Lung (tissue), 12 donors: Measurements from ENCODE around the gene RPL11. TPM values are rescaled to one million over a fixed set of nuclear protein-coding genes. Genes with fewer than 3 reads are reported as not detected.

Experiments
- ATAC-seq: fragments of 200-7000 bp; cut with Tn5 transposase; one replicate; pipeline ENCODE4 v1.9.1; 2020; ENCODE audit warnings: moderate number of reproducible peaks; ENCODE audit not compliant: insufficient read depth, low FRiP score
- DNase-seq, 3 donors: peaks; one replicate each; pipeline ENCODE4 v3.0.0-alpha.2; 2013 to 2017
- H3K27ac ChIP-seq, 2 donors: one replicate each; pipeline ENCODE4 v1.5.1; 2013; ENCODE audit warnings: mild to moderate bottlenecking in 2 of 2, moderate library complexity in 2 of 2, control low read depth in 1 of 2, inconsistent platforms in 1 of 2, low read depth in 1 of 2, low read length in 1 of 2
- H3K27me3 ChIP-seq, 3 donors: one replicate each; pipeline ENCODE4 v1.5.1; 2013; ENCODE audit warnings: low read length in 2 of 3; ENCODE audit not compliant: control insufficient read depth in 3 of 3, insufficient read depth in 3 of 3
- H3K36me3 ChIP-seq, 4 donors: one replicate each; pipeline ENCODE4 v1.5.1; 2013; ENCODE audit warnings: low read length in 4 of 4, mild to moderate bottlenecking in 1 of 4, moderate library complexity in 1 of 4; ENCODE audit not compliant: control insufficient read depth in 4 of 4, insufficient read depth in 4 of 4
- H3K4me1 ChIP-seq, 5 donors: one replicate each; pipeline ENCODE4 v1.5.1; 2013; ENCODE audit warnings: low read length in 5 of 5, mild to moderate bottlenecking in 2 of 5, moderate library complexity in 1 of 5; ENCODE audit not compliant: control insufficient read depth in 5 of 5, insufficient read depth in 5 of 5
- H3K4me3 ChIP-seq: one replicate; pipeline ENCODE4 v1.5.1; 2013; ENCODE audit warnings: mild to moderate bottlenecking, control low read depth, moderate library complexity
- H3K9ac ChIP-seq, 2 donors: one replicate each; pipeline ENCODE4 v1.5.1; 2013; ENCODE audit warnings: low read length in 2 of 2, control low read depth in 1 of 2; ENCODE audit not compliant: insufficient read depth in 1 of 2
- H3K9me3 ChIP-seq, 4 donors: one replicate each; pipeline ENCODE4 v1.5.1; 2013; ENCODE audit warnings: low read length in 3 of 4, mild to moderate bottlenecking in 1 of 4, moderate library complexity in 1 of 4; ENCODE audit not compliant: control insufficient read depth in 4 of 4, insufficient read depth in 3 of 4
- CTCF ChIP-seq: IDR thresholded peaks from 2 replicates; pipeline ENCODE4 v1.5.1; 2012; ENCODE audit warnings: mild to moderate bottlenecking; ENCODE audit errors: control extremely low read depth, extremely low read depth
- WGBS, 2 donors: extraction: QIAGEN DNeasy Blood & Tissue Kit; methylation state at CpG; one replicate each; pipeline ENCODE4 v1.1.7; 2013; 5-methylcytosine and 5-hydroxymethylcytosine counted together
- polyA plus RNA-seq, 2 donors: library from polyadenylated mRNA; stranded (reverse); fragments of 200-250 nt; gene quantifications; one replicate each; pipeline ENCODE4 v1.2.1, GENCODE V29; 2013
- total RNA-seq, 2 donors: library from RNA; depleted of rRNA in 1 of 2; stranded (reverse); fragments of >200 nt in 1 of 2; gene quantifications; one replicate each; pipeline ENCODE4 v1.2.1, GENCODE V29; 2014 to 2021
- donor health status: control.
- donor health status: control.
- donor health status: Bipolar disorder and iron deficiency.
- donor health status: healthy.
- donor health status: DM: yes; HTN: yes; CAD: no.

Gene RPL11
- total and polyA plus RNA-seq, 4 donors = 775 to 3,087 (median 1,442) TPM

- ATAC-seq = no peak
- no peak overlapping the region for H3K4me3 ChIP-seq
- no peak for TF ChIP-seq CTCF
- no peak overlapping the region for H3K27ac ChIP-seq
- peaks cover 0 to 6% (median 0%) of the 10 kb centered on the region in 5 donors for H3K4me1 ChIP-seq
- H3K9me3 ChIP-seq = no peaks in the 10 kb centered on the region
- WGBS, 2 donors = 53 to 63% methylated on average over 5 of the region's 5 CpGs
- H3K9ac ChIP-seq = no peak overlapping the region
- peak in 1 of 3 donors; percentile 13 for DNase-seq
- peaks cover 18 to 35% (median 30%) of the 10 kb centered on the region in 4 donors for H3K36me3 ChIP-seq
- no peaks in the 10 kb centered on the region for H3K27me3 ChIP-seq
These were observed 10.4 kb downstream of the RPL11 start for GRCh38 chr1:23701996-23702395.

- H3K9me3 ChIP-seq = no peaks in the 10 kb centered on the region
- ATAC-seq (peak; percentile 43), DNase-seq (peak; percentile 43 to 76 (median 56))
- peaks cover 7 to 17% (median 13%) of the 10 kb centered on the region in 4 donors for H3K36me3 ChIP-seq
- TF ChIP-seq CTCF = no peak
- no peak overlapping the region for H3K9ac ChIP-seq
- WGBS, 2 donors = 67 to 82% methylated on average over 6 of the region's 6 CpGs
- H3K27me3 ChIP-seq = no peaks in the 10 kb centered on the region
- peak overlapping the region in 1 of 2 donors; percentile 69 for H3K27ac ChIP-seq
- no peak overlapping the region for H3K4me3 ChIP-seq
- H3K4me1 ChIP-seq = peaks cover 0 to 5% (median 0%) of the 10 kb centered on the region in 5 donors
These were observed 13.4 kb downstream of the RPL11 start for GRCh38 chr1:23704834-23705495.

GRCh38 chr1:23709229-23709628 is 17.6 kb downstream of the RPL11 start:
- H3K27ac ChIP-seq = no peak overlapping the region
- TF ChIP-seq CTCF = no peak
- H3K9ac ChIP-seq = no peak overlapping the region
- ATAC-seq (no peak), DNase-seq (no peak)
- H3K4me3 ChIP-seq = no peak overlapping the region
- peaks cover 0 to 2% (median 0%) of the 10 kb centered on the region in 5 donors for H3K4me1 ChIP-seq
- peaks cover 0 to 8% (median 3%) of the 10 kb centered on the region in 4 donors for H3K36me3 ChIP-seq
- no peaks in the 10 kb centered on the region for H3K9me3 ChIP-seq
- WGBS, 2 donors = 91 to 93% methylated on average over 4 of the region's 4 CpGs
- no peaks in the 10 kb centered on the region for H3K27me3 ChIP-seq
